Activated CD4-positive, alpha-beta T cell treated with anti-CD3 and anti-CD28 coated beads, Interleukin-2, Interleukin-4, amounts not matched to agents 100 ng/mL and 50 ng/mL, durations not matched to agents 16 hours and 8 hours (primary cell): Measurements from ENCODE around the gene SELENOO.
A peak's percentile ranks its signal among the peaks of the same experiment; 100 is the strongest.

Experiments
- DNase-seq: peaks from one replicate; pipeline ENCODE4 v3.0.0-alpha.2; 2020; ENCODE audit warnings: low spot score

SELENOO gene

DNA sequence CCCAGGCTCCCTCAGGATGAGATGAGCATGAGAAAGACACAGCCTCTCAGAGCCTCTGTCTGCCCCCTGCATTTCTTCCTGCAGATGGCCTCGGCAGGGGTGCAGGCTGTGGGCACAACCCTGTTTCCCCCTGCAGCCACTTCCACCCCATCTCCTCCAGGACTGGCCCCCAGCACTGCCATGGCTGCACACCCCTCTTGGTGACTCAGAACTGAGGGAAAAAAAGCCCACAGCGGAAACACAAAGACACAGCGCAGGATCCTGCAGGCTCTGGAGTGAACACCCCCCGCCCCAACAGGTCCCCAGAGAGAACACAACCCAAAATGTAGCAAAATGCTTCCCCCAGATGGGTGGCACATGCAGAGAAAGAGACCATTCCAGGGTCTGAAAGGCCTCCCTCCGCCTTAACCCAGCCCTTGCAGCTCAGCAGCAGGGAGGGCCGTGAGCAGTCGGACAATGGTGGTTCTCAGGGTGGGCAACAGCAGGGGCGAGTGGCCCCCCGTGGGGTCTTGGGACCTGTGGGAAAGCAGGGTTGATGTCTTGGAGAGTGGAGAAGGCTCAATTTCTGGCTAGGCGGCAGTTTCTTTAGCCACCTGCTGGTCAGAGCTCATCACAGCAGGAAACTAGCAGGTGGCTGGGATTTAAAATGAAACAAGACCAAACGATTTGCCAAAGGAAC, 36.1 kb downstream of the SELENOO start:
- no peak for DNase-seq

DNA sequence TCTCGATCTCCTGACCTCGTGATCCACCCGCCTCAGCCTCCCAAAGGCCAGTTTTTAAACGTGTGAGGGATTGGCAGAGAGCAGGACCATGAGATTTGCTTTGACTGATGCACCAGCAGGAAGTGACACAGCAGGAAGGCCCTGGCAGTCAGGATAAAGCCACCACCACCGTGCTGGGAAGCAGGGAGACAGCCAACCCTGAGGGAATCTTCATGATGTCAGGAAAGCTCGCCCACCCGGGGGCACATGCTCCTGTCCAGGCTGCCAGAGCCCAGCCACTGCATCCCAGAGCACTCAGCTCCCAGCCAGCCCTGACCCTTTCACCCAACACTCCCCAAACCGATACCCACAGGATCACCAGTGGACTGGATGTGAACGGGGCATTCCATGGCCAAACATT, 37.9 kb downstream of the SELENOO start:
- DNase-seq = no peak

DNA sequence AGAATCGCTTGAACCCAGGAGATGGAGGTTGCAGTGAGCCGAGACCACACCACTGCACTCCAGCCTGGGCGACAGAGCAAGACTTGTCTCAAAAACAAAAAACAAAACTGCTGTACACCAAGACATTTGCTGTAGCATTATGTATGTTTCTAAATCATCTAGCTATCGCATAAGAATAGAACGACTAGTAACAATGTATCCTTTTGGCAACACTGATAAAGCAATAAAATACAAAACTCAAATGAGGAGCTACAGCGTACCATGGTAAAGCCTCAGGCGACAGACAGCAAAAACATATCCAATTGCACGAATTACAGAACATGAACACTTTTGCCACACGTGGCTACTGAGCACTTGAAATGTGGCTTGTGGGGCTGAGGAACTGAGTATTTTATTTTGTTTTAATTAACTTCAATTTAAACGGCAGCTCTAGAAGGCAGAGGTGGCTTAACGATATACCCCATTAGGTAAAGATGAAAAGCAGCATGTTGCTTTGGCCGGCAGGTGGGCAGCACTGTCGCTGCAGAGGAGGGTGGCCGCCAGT, 41.7 kb downstream of the SELENOO start:
- DNase-seq = no peak

- DNase-seq = no peak
These were observed 43.0 kb downstream of the SELENOO start for GRCh38 chr22:50243685-50244419.

DNA sequence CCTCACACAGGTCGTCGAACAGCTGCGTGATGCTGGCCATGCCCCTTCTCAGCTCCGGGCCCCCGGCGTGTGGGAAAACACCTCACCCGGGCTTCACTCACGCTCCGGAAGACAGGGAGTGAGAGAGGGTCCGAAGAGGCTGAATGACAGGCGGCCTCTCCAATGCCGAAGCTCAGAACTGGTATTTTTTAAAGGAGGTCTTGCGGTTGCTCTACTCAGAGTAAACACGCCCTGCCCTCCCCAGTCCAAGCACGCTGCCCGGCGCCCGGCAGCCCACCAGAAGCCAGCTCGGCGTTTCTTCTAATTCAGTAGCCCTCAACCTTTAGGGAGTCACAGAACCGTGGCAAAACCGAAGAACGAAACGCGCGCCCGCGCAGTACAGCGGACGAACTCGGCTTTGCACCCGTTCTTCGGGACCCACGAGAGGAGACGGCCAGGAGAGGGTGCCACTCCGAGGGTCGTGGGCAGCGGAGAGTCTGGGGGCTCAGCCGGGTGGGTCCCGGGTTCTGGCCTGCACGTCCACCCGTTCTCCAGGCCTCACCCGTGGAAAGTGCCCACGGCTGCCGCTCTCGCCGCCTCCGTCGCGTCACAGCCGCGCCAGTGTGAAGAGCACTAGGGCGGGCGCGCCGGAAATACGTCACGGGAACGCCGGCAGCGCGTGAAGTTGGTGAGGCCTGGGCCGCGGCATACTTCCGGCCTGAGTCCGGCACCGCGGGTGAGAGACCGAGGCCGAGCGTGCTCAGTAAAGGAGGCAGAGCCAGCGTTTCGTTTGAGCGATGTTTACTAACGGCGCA, 43.8 kb downstream of the SELENOO start, which contains the start of gene TUBGCP6:
Gene TUBGCP6, minus strand, starts transcription at position 604 of the 794 bp plus-strand sequence. Its CDS starts 564 bp downstream, at position 40.
- peak; percentile 93 for DNase-seq

DNA sequence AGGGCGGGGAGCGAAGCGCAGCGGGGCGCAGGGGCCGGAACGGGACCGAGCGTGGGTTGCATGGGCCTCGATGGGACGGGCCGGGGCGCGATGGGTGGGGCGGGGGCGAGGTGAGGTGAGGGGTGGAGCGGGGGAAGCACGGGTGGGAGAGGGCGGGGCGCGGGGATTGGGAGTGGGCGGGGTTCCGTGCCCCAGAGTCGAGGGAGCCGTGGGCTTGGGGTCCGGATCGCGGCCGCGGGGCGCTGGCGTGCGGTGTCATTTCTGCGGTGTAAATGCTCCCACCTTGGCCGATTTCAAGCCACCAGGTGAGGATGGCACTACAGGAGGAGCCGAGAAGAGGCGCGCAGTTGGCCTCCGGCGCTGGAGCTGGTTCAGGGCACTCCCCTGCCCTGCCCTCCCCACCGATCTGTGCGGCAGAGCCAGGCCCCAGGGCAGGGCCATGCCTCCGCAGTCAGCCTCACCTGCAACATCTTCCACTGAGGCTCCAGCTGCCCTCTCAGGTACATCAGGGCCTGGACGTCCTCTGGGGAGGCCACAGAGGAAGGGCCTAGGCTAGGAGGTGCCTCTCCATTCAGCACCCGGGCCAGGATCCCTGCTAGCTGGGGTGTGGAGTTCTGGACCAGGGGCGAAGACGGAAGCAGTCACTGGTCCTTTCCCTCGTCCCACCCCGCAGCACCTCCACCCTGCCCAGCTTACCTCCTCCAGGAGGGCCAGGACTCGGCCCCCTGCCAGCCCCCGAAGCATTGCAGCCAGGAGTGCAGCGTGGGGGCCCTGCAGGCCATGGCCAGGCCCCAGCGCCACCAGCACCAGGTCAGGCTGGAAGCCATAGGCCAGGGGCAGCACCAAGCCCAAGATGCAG, 44.6 kb downstream of the SELENOO start:
- no peak for DNase-seq

DNA sequence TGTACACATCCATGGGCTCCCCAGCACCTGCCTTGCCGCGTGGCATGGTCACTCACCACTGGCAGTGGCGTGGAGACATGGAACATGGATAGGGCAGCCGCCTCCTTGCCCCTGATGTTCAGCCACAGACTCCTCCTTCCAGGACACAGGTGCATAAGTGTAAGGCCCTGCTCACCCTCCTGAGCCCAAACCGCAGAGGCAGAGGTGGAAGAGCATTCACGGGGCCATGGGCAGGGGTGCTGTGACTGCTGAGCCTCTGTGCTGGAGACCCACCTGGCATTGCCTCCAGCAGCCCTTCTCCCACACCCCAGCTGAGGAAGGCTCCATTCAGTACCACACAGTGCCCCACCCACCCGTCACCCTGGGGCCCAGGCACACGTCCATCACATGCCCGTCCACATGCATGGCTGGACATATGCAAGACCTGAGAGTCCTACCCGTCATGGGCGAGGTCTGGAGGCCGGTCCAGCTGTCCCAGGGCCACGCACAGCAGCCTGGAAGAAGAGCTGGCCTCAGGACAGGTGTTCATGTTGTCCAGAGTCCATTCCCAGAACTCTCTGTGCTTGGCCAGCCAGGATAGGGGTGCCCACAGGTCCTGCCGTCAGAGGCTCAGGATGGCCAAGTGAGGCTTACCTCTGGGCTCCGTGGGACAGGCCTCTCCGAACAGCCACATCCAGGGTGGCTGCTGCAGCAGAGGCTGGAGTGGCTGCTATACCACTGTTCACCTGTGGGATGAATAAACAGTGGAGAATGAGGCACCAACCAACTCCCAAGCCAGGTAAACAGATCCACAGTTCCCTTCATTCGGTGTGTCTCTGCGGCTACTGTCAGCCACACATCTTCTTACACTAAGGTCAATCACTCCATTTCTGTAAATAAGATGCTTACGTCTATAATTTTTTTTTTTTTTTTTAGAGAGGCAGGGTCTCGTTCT, 45.7 kb downstream of the SELENOO start:
- no peak for DNase-seq

DNA sequence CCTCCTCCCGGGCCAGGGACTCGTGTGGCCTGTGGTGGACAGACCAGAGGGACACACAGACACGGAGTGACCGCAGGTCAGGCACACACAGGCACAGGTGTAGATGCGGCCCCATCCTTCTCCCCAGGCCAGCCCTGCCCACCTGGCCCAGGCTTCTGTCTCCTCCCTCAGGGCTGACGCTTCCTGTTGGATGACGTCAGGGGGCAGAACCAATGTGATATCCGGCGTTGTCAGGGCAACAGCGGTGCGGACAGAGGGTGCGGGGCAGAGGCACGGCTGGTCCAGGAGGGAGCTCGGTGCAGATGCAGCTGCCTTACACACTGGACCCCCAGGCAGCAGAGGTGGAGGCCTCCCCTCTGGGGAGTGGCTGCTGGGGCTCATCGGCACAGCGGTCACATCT, 46.9 kb downstream of the SELENOO start:
- DNase-seq = peak; percentile 66

GRCh38 chr22:50248196-50249081, 47.6 kb downstream of the SELENOO start:
- DNase-seq = no peak

GRCh38 chr22:50249341-50250248, 48.8 kb downstream of the SELENOO start:
- no peak for DNase-seq

GRCh38 chr22:50250249-50250554, 49.4 kb downstream of the SELENOO start:
- DNase-seq = no peak

DNA sequence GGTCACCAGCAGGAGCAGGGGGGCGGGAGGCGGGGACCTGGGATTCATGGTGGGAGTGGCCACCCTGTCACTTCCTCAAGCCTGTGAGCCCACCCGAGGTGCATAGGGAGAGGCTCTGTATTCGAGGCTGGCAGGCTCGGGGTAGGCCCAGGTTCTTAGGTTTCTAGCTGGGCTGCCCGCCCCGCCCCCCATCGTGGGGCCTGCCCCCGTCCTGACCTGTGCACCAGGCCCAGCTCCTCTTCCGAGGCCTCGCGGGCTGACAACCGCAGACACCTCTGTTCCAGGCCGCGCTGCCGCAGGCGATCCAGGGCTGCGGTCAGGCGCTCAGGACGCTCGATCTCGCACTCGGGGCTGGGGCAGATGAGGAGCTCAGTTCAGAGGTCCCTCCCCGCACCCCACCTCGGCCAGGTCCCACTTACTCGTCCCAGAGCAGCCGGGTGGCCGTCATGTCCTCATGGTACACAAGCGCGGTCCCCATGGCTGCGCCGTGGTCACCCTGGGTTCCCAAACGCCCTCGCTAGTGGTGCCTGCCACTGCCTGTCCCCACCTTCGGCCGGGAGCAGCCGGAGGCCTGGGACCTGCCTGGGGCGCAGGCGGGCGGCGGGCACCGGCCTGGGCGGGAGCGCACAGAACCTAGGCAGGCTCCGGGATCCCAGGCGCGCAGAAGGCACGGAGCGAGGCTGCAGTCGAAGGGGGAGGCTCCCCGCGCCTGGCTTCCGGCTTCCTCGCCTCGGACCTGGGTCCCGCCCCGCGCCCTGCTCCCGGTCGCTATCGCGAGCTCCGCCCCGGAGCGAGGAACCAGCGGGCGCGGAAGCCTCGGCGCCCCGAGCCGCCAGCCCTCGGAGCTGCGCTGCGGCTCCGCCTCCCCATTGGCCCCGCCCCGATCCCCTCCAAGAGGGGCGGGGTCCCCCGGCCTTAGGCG, 50.0 kb downstream of the SELENOO start, which contains the start of gene HDAC10:
Gene HDAC10, minus strand, starts transcription at position 711 of the 922 bp plus-strand sequence. Its CDS starts 233 bp downstream, at position 478.
- DNase-seq = peak; percentile 85

DNA sequence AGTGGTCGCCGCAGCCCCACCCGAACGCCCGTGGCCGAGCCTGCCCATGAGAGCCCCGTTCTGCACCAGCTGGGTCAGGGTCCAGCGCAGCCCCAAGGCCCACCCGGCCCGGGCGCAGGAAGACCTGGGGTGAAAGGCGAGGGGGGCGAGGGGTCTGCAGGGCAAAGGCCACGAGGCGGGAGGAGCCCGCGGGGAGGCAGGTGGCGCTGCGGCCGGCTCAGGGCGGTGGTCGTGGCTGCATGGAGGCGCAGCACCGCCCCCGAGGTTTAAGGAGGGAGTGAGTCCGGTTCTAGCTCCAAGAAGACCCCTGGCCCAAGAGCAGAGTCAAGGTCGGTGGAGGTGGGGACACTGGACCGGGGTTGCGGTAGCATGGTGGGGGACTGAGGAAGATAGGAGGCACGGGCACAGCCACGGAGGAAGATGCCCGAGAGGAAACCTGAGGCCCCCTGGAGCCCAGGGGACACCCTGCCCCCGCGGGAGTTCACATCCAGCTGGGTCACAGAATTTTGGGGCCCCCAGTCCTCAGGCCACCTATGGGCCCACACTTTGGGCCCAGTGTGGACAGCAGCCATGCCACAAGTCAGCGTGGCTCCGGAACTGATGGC, 50.8 kb downstream of the SELENOO start:
- DNase-seq = no peak

DNA sequence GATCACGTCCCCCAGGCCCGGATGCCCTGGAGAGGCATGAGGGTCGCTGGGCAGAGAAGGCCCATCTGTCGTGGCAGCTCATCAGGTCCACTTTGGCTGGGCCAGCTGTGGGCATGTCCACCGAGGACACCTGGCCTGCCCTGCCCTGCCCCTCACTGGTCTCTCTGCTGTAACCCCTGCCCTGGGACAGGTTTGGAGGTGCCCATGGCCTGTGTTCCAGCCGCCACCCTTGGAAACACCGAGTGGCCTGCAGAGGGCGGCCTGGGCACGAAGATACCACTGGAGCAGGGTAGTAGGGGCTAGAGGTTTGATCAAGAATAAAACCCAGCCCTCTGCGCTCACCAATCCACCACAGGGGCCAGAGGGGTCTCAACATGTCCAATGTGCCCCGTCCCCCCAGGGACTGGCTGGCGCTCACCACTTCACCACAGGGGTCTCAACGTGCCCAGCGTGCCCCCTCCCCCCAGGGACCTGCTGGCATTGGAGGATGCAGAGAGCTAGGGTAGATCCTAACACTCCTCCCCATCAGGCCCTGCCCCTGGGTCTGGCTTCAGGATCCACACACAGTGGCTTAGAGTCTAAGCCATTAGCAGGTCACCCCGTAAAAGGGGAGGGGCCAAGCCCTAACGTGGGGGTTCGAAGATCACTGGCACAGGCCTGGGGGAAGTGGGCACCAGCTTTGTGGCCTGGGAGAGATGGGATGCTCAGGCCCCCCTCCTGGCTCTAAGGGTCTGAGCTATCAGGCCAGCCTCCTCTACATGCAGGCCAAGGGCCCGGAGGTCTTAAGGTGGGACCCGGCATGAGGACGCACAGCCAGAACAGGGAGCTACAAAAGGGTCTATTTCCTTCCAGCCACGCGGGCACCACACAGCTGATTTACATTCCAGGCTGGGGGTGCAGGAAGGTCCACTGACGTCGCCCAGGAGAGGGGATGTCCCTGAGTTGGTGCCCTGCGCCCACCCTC, 51.6 kb downstream of the SELENOO start:
- peak; percentile 63 for DNase-seq
